RWPE1 (cell line): ENCODE data around the gene MMAB.

Experiments used
- CTCF ChIA-PET: fragments of 350-600 bp; sonication (Branson Sonifier 250); formaldehyde crosslinking; extraction: SDS; loops from one replicate; lab custom pipeline; 2021; lab: Yijun Ruan, JAX
- POLR2A ChIA-PET: fragments of 400-600 bp; formaldehyde crosslinking; extraction: SDS; loops from one replicate; lab custom pipeline; 2020; ENCODE audit warnings: antibody characterized with exemption; ENCODE audit not compliant: low non-redundant PET; lab: Yijun Ruan, JAX
- DNase-seq: peaks from one replicate; pipeline ENCODE4 v3.0.0; 2012; ENCODE audit warnings: low spot score
- H3K27ac ChIP-seq: fragments of 450-650 bp; 2 replicates; pipeline ENCODE4 v1.5.1; 2017
- CTCF ChIP-seq: fragments of 450-650 bp; conservative IDR thresholded peaks from 2 replicates; pipeline ENCODE4 v1.5.1; 2017; ENCODE audit warnings: low read depth, mild to moderate bottlenecking

Gene MMAB

GRCh38 chr12:109560867-109561710 is 12.2 kb downstream of the MMAB start:
- POLR2A ChIA-PET = no interaction called here
- peak overlapping the region; percentile 22 for H3K27ac ChIP-seq
- CTCF ChIA-PET = no interaction called here
- DNase-seq = no peak
- no peak for TF ChIP-seq CTCF

GRCh38 chr12:109559601-109560000 is 13.7 kb downstream of the MMAB start:
- ChIA-PET POLR2A (no interaction called here), CTCF (interaction anchor here (0.6 kb wide), 1 partner anchor 52 kb away, joined by 4 read pairs; no protein-coding TSS in a partner anchor)
- no peak overlapping the region for H3K27ac ChIP-seq
- no peak for TF ChIP-seq CTCF
- no peak for DNase-seq

GRCh38 chr12:109559200-109559505 is 14.2 kb downstream of the MMAB start:
- CTCF ChIA-PET = interaction anchor here (0.6 kb wide), 1 partner anchor 51 kb away, joined by 4 read pairs; no protein-coding TSS in a partner anchor
- H3K27ac ChIP-seq = no peak overlapping the region
- no peak for TF ChIP-seq CTCF
- POLR2A ChIA-PET = no interaction called here
- no peak for DNase-seq

- no peak for DNase-seq
- CTCF ChIA-PET = no interaction called here
- H3K27ac ChIP-seq = no peak overlapping the region; the same call in 1 of the 2 replicates
- no peak for TF ChIP-seq CTCF
- POLR2A ChIA-PET = no interaction called here
Measured at GRCh38 chr12:109558374-109559199, 14.7 kb downstream of the MMAB start.

- no peak for TF ChIP-seq CTCF
- H3K27ac ChIP-seq = no peak overlapping the region; the same call in 1 of the 2 replicates
- ChIA-PET CTCF (no interaction called here), POLR2A (no interaction called here)
- no peak for DNase-seq
Measured at GRCh38 chr12:109557805-109558204, 15.5 kb downstream of the MMAB start.

GRCh38 chr12:109557200-109557599 is 16.1 kb downstream of the MMAB start:
- CTCF ChIA-PET = no interaction called here
- H3K27ac ChIP-seq = no peak overlapping the region
- DNase-seq = no peak
- TF ChIP-seq CTCF = no peak
- POLR2A ChIA-PET = no interaction called here
